ENCODE measurements around the gene CRABP2. TPM values are rescaled to one million over a fixed set of nuclear protein-coding genes. Genes with fewer than 3 reads are reported as not detected.

Gene CRABP2
- total and polyA plus RNA-seq, 12 donors, result 3.1 to 17.8 (median 7.2) TPM

- H3K4me1 ChIP-seq (replicated peaks in 1 of 2), result peaks cover 34 to 71% of the 10 kb centered on the region in 2 donors
- intact Hi-C loops (cut with DNase I), result no loop called here
- no peaks in the 10 kb centered on the region for H3K9me3 ChIP-seq (replicated peaks in 1 of 3)
- no peaks in the 10 kb centered on the region for H3K36me3 ChIP-seq (replicated peaks in 1 of 2)
- H3K27ac ChIP-seq, result peak overlapping the region in 4 of 5 donors; percentile 22 to 93 (median 90)
- H3K27me3 ChIP-seq, result no peaks in the 10 kb centered on the region
- WGBS, 4 donors, result 61 to 70% (median 65%) methylated on average over 12 of the region's 12 CpGs
- DNase-seq, result no peak
- H3K4me3 ChIP-seq, result no peak overlapping the region
- TF ChIP-seq POLR2A (IDR thresholded peaks at IDR 0.05) (no peak), CTCF (IDR thresholded peaks at IDR 0.05) (no peak)
Observed at GRCh38 chr1:156662005-156662799, 43.2 kb downstream of the CRABP2 start.

- H3K27ac ChIP-seq, result peak overlapping the region; percentile 42 to 93 (median 89)
- intact Hi-C loops (cut with DNase I), result no loop called here
- peak in 2 of 7 donors; percentile 19 to 27 for DNase-seq
- H3K4me3 ChIP-seq, result peak overlapping the region in 2 of 4 donors; percentile 25 to 53
- peaks cover 42 to 78% of the 10 kb centered on the region in 2 donors for H3K4me1 ChIP-seq (replicated peaks in 1 of 2)
- H3K36me3 ChIP-seq (replicated peaks in 1 of 2), result no peaks in the 10 kb centered on the region
- H3K9me3 ChIP-seq (replicated peaks in 1 of 3), result no peaks in the 10 kb centered on the region
- WGBS, 4 donors, result 42 to 81% (median 74%) methylated on average over 2 of the region's 2 CpGs
- no peak for TF ChIP-seq POLR2A (IDR thresholded peaks at IDR 0.05)
- TF ChIP-seq CTCF (IDR thresholded peaks at IDR 0.05), result no peak
- H3K27me3 ChIP-seq, result no peaks in the 10 kb centered on the region
Observed at GRCh38 chr1:156660752-156661112, 44.7 kb downstream of the CRABP2 start.

GRCh38 chr1:156659988-156660751, 45.2 kb downstream of the CRABP2 start:
- DNase-seq, result peak; percentile 97 to 99 (median 98)
- Histone ChIP-seq H3K27ac (peak overlapping the region; percentile 42 to 93 (median 89)), H3K9me3 (replicated peaks in 1 of 3) (no peaks in the 10 kb centered on the region), H3K27me3 (no peaks in the 10 kb centered on the region), H3K4me1 (replicated peaks in 1 of 2) (peaks cover 42 to 75% of the 10 kb centered on the region in 2 donors), H3K4me3 (peak overlapping the region in 1 of 4 donors; percentile 53), H3K36me3 (replicated peaks in 1 of 2) (no peaks in the 10 kb centered on the region)
- WGBS, 4 donors, result 5 to 8% (median 6%) methylated on average over 10 to 38 of the region's 38 CpGs
- TF ChIP-seq POLR2A (IDR thresholded peaks at IDR 0.05), result peak in 1 of 2 donors; percentile 54
- TF ChIP-seq CTCF (IDR thresholded peaks at IDR 0.05), result peak; percentile 98 to 100 (median 99)
- intact Hi-C loops (cut with DNase I), result loop anchor here in 1 of 2 donors (5.0 kb wide), 1 partner anchor 38 kb away; no protein-coding TSS in a partner anchor

- Histone ChIP-seq H3K9me3 (replicated peaks in 1 of 3) (no peaks in the 10 kb centered on the region), H3K4me3 (peak overlapping the region in 1 of 4 donors; percentile 53), H3K27me3 (no peaks in the 10 kb centered on the region), H3K36me3 (replicated peaks in 1 of 2) (no peaks in the 10 kb centered on the region), H3K27ac (peak overlapping the region in 2 of 5 donors; percentile 91 to 93), H3K4me1 (replicated peaks in 1 of 2) (peaks cover 42 to 75% of the 10 kb centered on the region in 2 donors)
- intact Hi-C loops (cut with DNase I), result loop anchor here in 1 of 2 donors (5.0 kb wide), 1 partner anchor 37 kb away; no protein-coding TSS in a partner anchor
- DNase-seq, result peak in 1 of 7 donors; percentile 12
- 7 to 16% (median 15%) methylated on average over 6 of the region's 6 CpGs for WGBS, 4 donors
- TF ChIP-seq CTCF (IDR thresholded peaks at IDR 0.05) (no peak), POLR2A (IDR thresholded peaks at IDR 0.05) (no peak)
Observed at GRCh38 chr1:156659661-156659987, 45.8 kb downstream of the CRABP2 start.

Data from adrenal gland (tissue), 12 donors.